Right cardiac atrium (tissue), 5 donors: ENCODE measurements around the gene DENND1A. TPM values are rescaled to one million over a fixed set of nuclear protein-coding genes. Genes with fewer than 3 reads are reported as not detected.
A peak's percentile ranks its signal among the peaks of the same experiment; 100 is the strongest.

Experiments used
- ATAC-seq, 2 donors: fragments of 200-7000 bp; cut with Tn5 transposase; one replicate each; pipeline versions ENCODE4 v1.8.0 to v1.9.1; 2020; ENCODE audit warnings: moderate library complexity in 2 of 2, mild to moderate bottlenecking in 1 of 2
- DNase-seq, 3 donors: peaks; one replicate each; pipeline ENCODE4 v3.0.0-alpha.2; 2020
- H3K27ac ChIP-seq: one replicate; pipeline ENCODE4 v1.5.1; 2013; ENCODE audit warnings: mild to moderate bottlenecking, low read length, control low read depth, moderate library complexity
- H3K27me3 ChIP-seq: one replicate; pipeline ENCODE4 v1.6.1; 2013; ENCODE audit not compliant: control insufficient read depth, insufficient read depth
- H3K4me1 ChIP-seq: one replicate; pipeline ENCODE4 v1.6.1; 2013; ENCODE audit warnings: low read length; ENCODE audit not compliant: control insufficient read depth, insufficient read depth
- H3K4me3 ChIP-seq: one replicate; pipeline ENCODE4 v1.5.1; 2013; ENCODE audit warnings: low read length, control low read depth
- H3K9me3 ChIP-seq: one replicate; pipeline ENCODE4 v1.6.1; 2013; ENCODE audit warnings: low read length; ENCODE audit not compliant: control insufficient read depth
- WGBS: extraction: QIAGEN DNeasy Blood & Tissue Kit; methylation state at CpG from one replicate; pipeline ENCODE4 v1.1.7; 2013; 5-methylcytosine and 5-hydroxymethylcytosine counted together
- intact Hi-C, 4 donors: fragments of 100-400 bp; cut with DNase I; formaldehyde crosslinking; loops; one replicate each; pipeline versions ENCODE4 v1.11.0 to v1.14.0; 2022 to 2023
- polyA plus RNA-seq: library from polyadenylated mRNA; stranded (reverse); fragments of 200-250 nt; gene quantifications from one replicate; pipeline ENCODE4 v1.2.3, GENCODE V29; 2013
- total RNA-seq, 4 donors: library from RNA; stranded (reverse); fragmentation: NEBNext Ultra II Directional; extraction: Animal tissue kit (Norgen Biotek cat#: 25700); gene quantifications; one replicate each; pipeline ENCODE4 v1.2.1, GENCODE V29; 2021
- donor health status: healthy with polysubstance abuse.
- donor health status: DM: no; HTN: yes; CAD: no.
- donor health status: DM: no; HTN: no; CAD: no.
- donor health status: DM: no; HTN: yes; CAD: no; lungs with severe emphysema.
- donor health status: DM: yes; HTN: yes; CAD: no.

The DENND1A gene
- total and polyA plus RNA-seq, 5 donors: 11.4 to 19.3 (median 17.4) TPM

GRCh38 chr9:123881604-123882003, 48.3 kb downstream of the DENND1A start:
- Histone ChIP-seq H3K4me3 (no peak overlapping the region), H3K9me3 (no peaks in the 10 kb centered on the region), H3K27me3 (no peaks in the 10 kb centered on the region), H3K4me1 (no peaks in the 10 kb centered on the region), H3K27ac (no peak overlapping the region)
- intact Hi-C loops: no loop called here
- ATAC-seq (no peak), DNase-seq (no peak)
- WGBS: 90% methylated on average over 4 of the region's 4 CpGs

GRCh38 chr9:123880420-123880819, 49.5 kb downstream of the DENND1A start:
- Histone ChIP-seq H3K9me3 (peaks cover 1% of the 10 kb centered on the region), H3K27me3 (no peaks in the 10 kb centered on the region), H3K27ac (no peak overlapping the region), H3K4me3 (no peak overlapping the region), H3K4me1 (no peaks in the 10 kb centered on the region)
- DNase-seq: no peak
- intact Hi-C loops: no loop called here
- WGBS: 80% methylated on average over 3 of the region's 3 CpGs
- ATAC-seq: no peak

GRCh38 chr9:123876750-123877149, 53.2 kb downstream of the DENND1A start:
- WGBS: 98% methylated on average over 1 of the region's 1 CpG
- H3K27me3 ChIP-seq: no peaks in the 10 kb centered on the region
- no peak overlapping the region for H3K27ac ChIP-seq
- H3K4me3 ChIP-seq: no peak overlapping the region
- ATAC-seq (no peak), DNase-seq (no peak)
- intact Hi-C loops: no loop called here
- peaks cover 2% of the 10 kb centered on the region for H3K9me3 ChIP-seq
- no peaks in the 10 kb centered on the region for H3K4me1 ChIP-seq

- intact Hi-C loops: no loop called here
- Histone ChIP-seq H3K9me3 (peaks cover 2% of the 10 kb centered on the region), H3K27me3 (no peaks in the 10 kb centered on the region), H3K27ac (no peak overlapping the region), H3K4me1 (peaks cover under 1% of the 10 kb centered on the region), H3K4me3 (no peak overlapping the region)
- 82% methylated on average over 1 of the region's 1 CpG for WGBS
- no peak for DNase-seq
- ATAC-seq: no peak
These were observed 57.2 kb downstream of the DENND1A start for GRCh38 chr9:123872710-123873109.

GRCh38 chr9:123871781-123872180, 58.1 kb downstream of the DENND1A start:
- intact Hi-C loops: no loop called here
- 87% methylated on average over 3 of the region's 3 CpGs for WGBS
- peak in 1 of 2 donors; percentile 73 for ATAC-seq

GRCh38 chr9:123868002-123868401, 61.9 kb downstream of the DENND1A start:
- Histone ChIP-seq H3K27me3 (no peaks in the 10 kb centered on the region), H3K4me1 (peaks cover 7% of the 10 kb centered on the region), H3K4me3 (no peak overlapping the region), H3K27ac (no peak overlapping the region), H3K9me3 (no peaks in the 10 kb centered on the region)
- DNase-seq (no peak), ATAC-seq (peak in 1 of 2 donors; percentile 42)
- 57% methylated on average over 3 of the region's 3 CpGs for WGBS
- intact Hi-C loops: no loop called here

More at GRCh38 chr9:123871781-123872180, 58.1 kb downstream of the DENND1A start:
- H3K27me3 ChIP-seq: no peaks in the 10 kb centered on the region
- H3K27ac ChIP-seq: no peak overlapping the region
- peaks cover 4% of the 10 kb centered on the region for H3K4me1 ChIP-seq
- DNase-seq: no peak
- no peak overlapping the region for H3K4me3 ChIP-seq
- H3K9me3 ChIP-seq: peaks cover 2% of the 10 kb centered on the region

GRCh38 chr9:123867034-123867433, 62.9 kb downstream of the DENND1A start:
- H3K27ac ChIP-seq: no peak overlapping the region
- H3K27me3 ChIP-seq: no peaks in the 10 kb centered on the region
- ATAC-seq: no peak
- intact Hi-C loops: no loop called here
- DNase-seq: no peak
- WGBS: 78% methylated on average over 3 of the region's 3 CpGs
- no peaks in the 10 kb centered on the region for H3K9me3 ChIP-seq
- no peak overlapping the region for H3K4me3 ChIP-seq
- peaks cover 7% of the 10 kb centered on the region for H3K4me1 ChIP-seq

GRCh38 chr9:123866497-123866896, 63.4 kb downstream of the DENND1A start:
- DNase-seq: no peak
- intact Hi-C loops: no loop called here

GRCh38 chr9:123865226-123866000, 64.5 kb downstream of the DENND1A start:
- intact Hi-C loops: no loop called here
- Histone ChIP-seq H3K9me3 (no peaks in the 10 kb centered on the region), H3K4me3 (no peak overlapping the region), H3K27me3 (no peaks in the 10 kb centered on the region), H3K4me1 (peaks cover 7% of the 10 kb centered on the region), H3K27ac (peak overlapping the region; percentile 77)
- ATAC-seq (peak; percentile 30 to 47), DNase-seq (no peak)
- WGBS: 73% methylated on average over 3 of the region's 3 CpGs

More at GRCh38 chr9:123866497-123866896, 63.4 kb downstream of the DENND1A start:
- H3K9me3 ChIP-seq: no peaks in the 10 kb centered on the region
- ATAC-seq: peak in 1 of 2 donors; percentile 30
- H3K4me3 ChIP-seq: no peak overlapping the region
- no peak overlapping the region for H3K27ac ChIP-seq
- WGBS: 67% methylated on average over 2 of the region's 2 CpGs
- peaks cover 7% of the 10 kb centered on the region for H3K4me1 ChIP-seq
- no peaks in the 10 kb centered on the region for H3K27me3 ChIP-seq

GRCh38 chr9:123864251-123864650, 65.7 kb downstream of the DENND1A start:
- 80% methylated on average over 9 of the region's 9 CpGs for WGBS
- intact Hi-C loops: no loop called here
- DNase-seq (no peak), ATAC-seq (no peak)
- Histone ChIP-seq H3K27ac (no peak overlapping the region), H3K9me3 (no peaks in the 10 kb centered on the region), H3K4me1 (peaks cover 7% of the 10 kb centered on the region), H3K4me3 (no peak overlapping the region), H3K27me3 (no peaks in the 10 kb centered on the region)

GRCh38 chr9:123863164-123863855, 66.6 kb downstream of the DENND1A start:
- peak; percentile 39 to 67 for ATAC-seq
- no peak overlapping the region for H3K27ac ChIP-seq
- H3K4me3 ChIP-seq: no peak overlapping the region
- H3K4me1 ChIP-seq: peaks cover 7% of the 10 kb centered on the region
- intact Hi-C loops: no loop called here
- H3K27me3 ChIP-seq: no peaks in the 10 kb centered on the region
- no peaks in the 10 kb centered on the region for H3K9me3 ChIP-seq
- no peak for DNase-seq
- WGBS: 59% methylated on average over 5 of the region's 5 CpGs
